ENCODE data around the gene TAB2. TPM values are rescaled to one million over a fixed set of nuclear protein-coding genes. Genes with fewer than 3 reads are reported as not detected.

TAB2 gene
- total and polyA plus RNA-seq, 2 experiments from 2014 or later: 13.8 to 39.0 TPM

- Histone ChIP-seq H3K4me1 (ENCODE audit: low read depth) (no peaks in the 10 kb centered on the region), H3K9me3 (ENCODE audit: low read depth) (no peaks in the 10 kb centered on the region), H3K36me3 (no peaks in the 10 kb centered on the region), H3K4me3 (no peak overlapping the region), H3K27me3 (no peaks in the 10 kb centered on the region), H3K27ac (no peak overlapping the region)
- no peak for DNase-seq (ENCODE audit: low read depth in 1 of 2, low spot score in 1 of 2)
- no peak for TF ChIP-seq CTCF (IDR thresholded peaks at IDR 0.05; ENCODE audit: low read depth, low read length)
These were observed 24.3 kb upstream of the TAB2 start for GRCh38 chr6:149293244-149293643.

GRCh38 chr6:149300563-149300962 lies 16.9 kb upstream of the TAB2 start:
- H3K36me3 ChIP-seq: no peaks in the 10 kb centered on the region
- no peak for DNase-seq (ENCODE audit: low read depth in 1 of 2, low spot score in 1 of 2)
- no peak for TF ChIP-seq CTCF (IDR thresholded peaks at IDR 0.05; ENCODE audit: low read depth, low read length)
- no peak overlapping the region for H3K27ac ChIP-seq
- H3K27me3 ChIP-seq: no peaks in the 10 kb centered on the region
- H3K4me3 ChIP-seq: no peak overlapping the region
- H3K4me1 ChIP-seq (ENCODE audit: low read depth): peaks cover 17% of the 10 kb centered on the region
- H3K9me3 ChIP-seq (ENCODE audit: low read depth): no peaks in the 10 kb centered on the region

DNA sequence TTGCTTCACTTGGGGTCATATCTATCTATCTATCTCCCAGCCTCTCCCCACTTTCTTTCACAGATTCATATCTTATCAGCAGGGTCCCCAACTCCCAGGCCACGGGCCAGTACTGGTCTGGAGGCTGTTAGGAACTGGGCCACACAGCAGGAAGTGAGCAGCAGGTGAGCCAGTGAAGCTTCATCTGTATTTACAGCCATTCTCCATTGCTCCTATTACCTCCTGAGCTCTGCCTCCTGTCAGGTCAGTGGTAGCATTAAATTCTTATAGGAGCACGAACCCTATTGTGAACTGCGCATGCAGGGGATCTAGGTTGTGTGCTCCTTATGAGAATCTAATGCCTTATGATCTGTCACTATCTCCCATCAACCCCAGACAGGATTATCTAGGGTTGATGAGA lies 14.8 kb upstream of the TAB2 start:
- DNase-seq (ENCODE audit: low read depth in 1 of 2, low spot score in 1 of 2): no peak
- no peak for TF ChIP-seq CTCF (IDR thresholded peaks at IDR 0.05; ENCODE audit: low read depth, low read length)
- H3K4me3 ChIP-seq: no peak overlapping the region

DNA sequence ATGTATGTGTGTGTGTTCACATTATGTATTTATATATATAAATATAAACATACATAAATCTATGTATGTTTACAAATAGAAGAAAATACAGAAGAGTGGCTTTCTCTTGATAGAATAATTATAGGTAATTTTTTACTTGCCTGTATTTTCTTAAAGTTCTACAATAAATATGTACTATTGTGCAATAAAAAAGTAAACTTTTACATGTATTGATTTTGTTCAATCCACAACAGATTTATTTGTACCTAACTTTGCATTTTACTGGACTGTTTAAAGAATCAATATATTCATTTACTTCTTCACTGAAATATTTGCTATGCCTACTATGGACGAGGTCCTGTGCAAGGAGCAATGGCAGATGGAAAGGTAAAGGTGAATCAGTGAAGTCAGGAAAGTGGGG lies 14.0 kb upstream of the TAB2 start:
- H3K27ac ChIP-seq: no peak overlapping the region

More for the DNA sequence above, 14.8 kb upstream of the TAB2 start:
- no peaks in the 10 kb centered on the region for H3K36me3 ChIP-seq
- no peak overlapping the region for H3K27ac ChIP-seq
- no peaks in the 10 kb centered on the region for H3K27me3 ChIP-seq
- peaks cover 19% of the 10 kb centered on the region for H3K4me1 ChIP-seq (ENCODE audit: low read depth)
- H3K9me3 ChIP-seq (ENCODE audit: low read depth): no peaks in the 10 kb centered on the region

GRCh38 chr6:149305372-149305771 lies 12.1 kb upstream of the TAB2 start:
- Histone ChIP-seq H3K9me3 (ENCODE audit: low read depth) (no peaks in the 10 kb centered on the region), H3K36me3 (no peaks in the 10 kb centered on the region), H3K4me3 (no peak overlapping the region), H3K4me1 (ENCODE audit: low read depth) (peaks cover 19% of the 10 kb centered on the region), H3K27me3 (no peaks in the 10 kb centered on the region), H3K27ac (peak overlapping the region; percentile 80)
- DNase-seq (ENCODE audit: low read depth in 1 of 2, low spot score in 1 of 2): peak in 1 of 2 donors; percentile 13
- TF ChIP-seq CTCF (IDR thresholded peaks at IDR 0.05; ENCODE audit: low read depth, low read length): no peak

More for the DNA sequence above, 14.0 kb upstream of the TAB2 start:
- peaks cover 19% of the 10 kb centered on the region for H3K4me1 ChIP-seq (ENCODE audit: low read depth)
- no peak for DNase-seq (ENCODE audit: low read depth in 1 of 2, low spot score in 1 of 2)
- no peaks in the 10 kb centered on the region for H3K27me3 ChIP-seq
- TF ChIP-seq CTCF (IDR thresholded peaks at IDR 0.05; ENCODE audit: low read depth, low read length): no peak
- no peaks in the 10 kb centered on the region for H3K9me3 ChIP-seq (ENCODE audit: low read depth)
- no peaks in the 10 kb centered on the region for H3K36me3 ChIP-seq
- no peak overlapping the region for H3K4me3 ChIP-seq

DNA sequence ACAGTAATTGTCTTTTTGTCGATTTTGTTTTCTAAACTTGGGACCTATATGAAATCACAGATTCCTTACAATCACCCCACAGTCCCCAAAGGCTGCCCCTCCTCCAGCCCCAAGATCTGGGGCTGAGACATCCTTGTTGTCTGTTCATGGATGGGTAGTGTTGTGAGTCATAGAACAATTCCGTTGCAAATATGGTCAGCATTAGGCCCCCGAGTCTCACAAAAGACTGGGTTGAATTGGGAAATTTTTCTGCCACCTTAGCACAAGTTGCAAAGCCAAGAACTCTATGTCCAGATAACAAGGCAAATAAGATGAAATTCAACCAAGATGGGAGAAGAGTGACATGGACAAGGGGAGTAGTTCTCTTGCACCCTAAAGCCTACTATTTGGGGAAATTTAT lies 10.5 kb upstream of the TAB2 start:
- no peak for TF ChIP-seq CTCF (IDR thresholded peaks at IDR 0.05; ENCODE audit: low read depth, low read length)
- Histone ChIP-seq H3K9me3 (ENCODE audit: low read depth) (no peaks in the 10 kb centered on the region), H3K27ac (no peak overlapping the region), H3K27me3 (no peaks in the 10 kb centered on the region), H3K4me3 (no peak overlapping the region), H3K4me1 (ENCODE audit: low read depth) (peaks cover 19% of the 10 kb centered on the region), H3K36me3 (no peaks in the 10 kb centered on the region)
- DNase-seq (ENCODE audit: low read depth in 1 of 2, low spot score in 1 of 2): peak in 1 of 2 donors; percentile 72
